ENCODE data around the gene SCGB3A2.
A peak's percentile ranks its signal among the peaks of the same experiment; 100 is the strongest.

SCGB3A2 gene, protein sequence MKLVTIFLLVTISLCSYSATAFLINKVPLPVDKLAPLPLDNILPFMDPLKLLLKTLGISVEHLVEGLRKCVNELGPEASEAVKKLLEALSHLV

GRCh38 chr5:147878066-147878759 lies at the start of gene SCGB3A2:
Gene SCGB3A2, plus strand, starts transcription at chr5:147878711. Its CDS starts 93 bp downstream, at chr5:147878804.
- DNase-seq (ENCODE audit: low read depth), result no peak

GRCh38 chr5:147830035-147830434 lies 48.5 kb upstream of the SCGB3A2 start:
- DNase-seq (ENCODE audit: low read depth), result no peak

- DNase-seq (ENCODE audit: low read depth), result no peak
Observed at GRCh38 chr5:147831465-147831864, 47.0 kb upstream of the SCGB3A2 start, which contains the start of gene SPINK1. Gene SPINK1, minus strand, starts transcription at chr5:147831671. Its CDS starts 94 bp downstream, at chr5:147831577.

DNA sequence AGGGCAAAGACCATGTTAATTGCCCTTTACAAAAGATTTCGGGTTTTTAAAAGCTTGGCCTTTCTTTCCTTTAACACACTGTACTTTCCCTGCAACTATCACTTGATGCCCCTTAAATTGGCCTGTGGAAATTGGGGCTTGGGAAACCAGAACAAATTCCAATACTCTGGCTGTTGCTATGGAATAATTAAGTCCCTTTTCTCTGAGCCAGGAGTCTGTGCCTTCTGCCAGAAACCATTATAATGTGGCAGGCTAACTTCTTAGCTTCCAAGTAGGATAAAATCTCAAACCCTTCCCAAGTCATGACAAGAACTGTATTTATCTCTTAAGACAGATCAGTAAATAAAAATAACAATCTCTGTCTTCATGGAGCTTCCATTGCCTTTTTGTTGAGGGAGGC lies 46.0 kb upstream of the SCGB3A2 start:
- DNase-seq (ENCODE audit: low read depth), result no peak

- no peak for DNase-seq (ENCODE audit: low read depth)
Observed at GRCh38 chr5:147835386-147835798, 43.1 kb upstream of the SCGB3A2 start.

DNA sequence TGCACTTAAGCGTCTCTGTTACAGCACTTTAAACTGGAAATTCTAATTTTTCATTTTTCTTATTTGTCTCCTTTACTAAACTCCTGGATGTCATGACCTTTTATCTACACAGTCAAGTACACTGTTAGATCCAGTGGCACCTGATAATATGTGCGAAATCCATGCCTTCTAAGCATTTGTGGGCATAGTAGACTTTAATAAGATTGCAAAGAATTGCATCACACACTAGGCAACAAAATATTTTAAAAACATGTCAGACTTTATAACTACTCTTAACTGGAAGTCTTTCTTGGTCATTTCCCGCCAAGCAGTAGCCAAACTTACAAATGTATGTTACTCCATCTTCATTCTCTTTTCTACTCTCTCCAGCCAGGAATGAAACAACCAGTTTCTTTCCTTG lies 42.1 kb upstream of the SCGB3A2 start:
- no peak for DNase-seq (ENCODE audit: low read depth)

DNA sequence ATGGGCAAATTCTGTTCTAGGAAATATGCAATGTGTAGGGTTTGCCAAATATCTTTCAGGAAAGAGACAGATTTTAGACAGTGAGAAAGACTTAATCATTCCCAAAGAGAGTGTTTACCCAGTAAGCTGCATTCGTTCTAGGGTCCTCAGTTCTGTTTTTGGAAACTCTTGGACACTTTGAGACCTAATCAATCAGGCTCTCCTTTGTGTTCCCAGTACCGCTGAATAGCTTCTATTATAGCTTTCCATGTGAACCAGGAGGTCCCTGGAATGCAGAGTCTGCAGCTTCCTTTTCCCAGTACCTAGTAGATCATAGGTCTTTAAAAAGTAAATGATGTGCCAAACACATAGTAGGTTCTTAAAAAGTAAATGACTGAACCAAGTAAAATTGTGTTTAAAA lies 35.6 kb upstream of the SCGB3A2 start:
- no peak for DNase-seq (ENCODE audit: low read depth)

- no peak for DNase-seq (ENCODE audit: low read depth)
Observed at GRCh38 chr5:147844846-147845245, 33.7 kb upstream of the SCGB3A2 start.

DNA sequence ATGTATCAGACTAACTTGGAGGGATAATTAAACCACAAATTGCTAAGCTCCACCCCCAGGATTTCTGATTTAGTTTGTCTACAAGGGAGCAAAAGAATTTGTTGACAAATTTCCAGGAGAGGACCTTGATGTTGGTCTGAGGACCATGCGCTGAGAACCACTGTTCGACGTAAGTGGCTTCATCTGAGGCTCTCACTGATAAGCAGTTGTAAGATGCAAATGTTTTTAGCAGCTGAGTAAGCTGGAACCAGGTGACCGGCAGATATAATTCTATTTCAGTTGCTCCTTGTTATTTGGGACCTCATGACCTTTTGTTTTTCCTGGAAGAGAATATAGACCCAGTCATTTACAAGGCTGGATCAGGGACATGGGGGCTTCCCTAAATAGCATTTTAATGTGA lies 32.9 kb upstream of the SCGB3A2 start:
- DNase-seq (ENCODE audit: low read depth), result no peak

- no peak for DNase-seq (ENCODE audit: low read depth)
Observed at GRCh38 chr5:147849226-147849625, 29.3 kb upstream of the SCGB3A2 start.

DNA sequence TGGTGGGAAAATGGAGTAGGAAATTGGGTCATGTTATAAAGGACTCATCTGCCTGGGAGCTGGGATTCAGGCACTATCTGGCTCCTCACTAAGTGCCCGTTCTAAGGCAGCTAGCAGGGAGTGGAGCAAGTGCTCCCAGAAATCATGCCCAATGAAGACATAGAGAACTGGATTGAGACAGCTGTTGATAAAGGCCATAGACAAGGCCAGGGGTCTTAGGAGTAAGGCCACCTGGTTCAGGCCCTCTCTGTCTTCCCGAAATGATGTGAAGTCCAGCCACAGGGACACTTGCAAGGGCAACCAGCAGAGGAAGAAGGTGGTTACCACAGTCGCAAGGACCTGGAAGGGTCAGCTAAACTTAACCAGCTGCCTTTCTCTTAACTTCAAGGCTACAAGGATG lies 26.9 kb upstream of the SCGB3A2 start:
- DNase-seq (ENCODE audit: low read depth), result no peak

GRCh38 chr5:147852365-147852764 lies 26.1 kb upstream of the SCGB3A2 start:
- DNase-seq (ENCODE audit: low read depth), result no peak

DNA sequence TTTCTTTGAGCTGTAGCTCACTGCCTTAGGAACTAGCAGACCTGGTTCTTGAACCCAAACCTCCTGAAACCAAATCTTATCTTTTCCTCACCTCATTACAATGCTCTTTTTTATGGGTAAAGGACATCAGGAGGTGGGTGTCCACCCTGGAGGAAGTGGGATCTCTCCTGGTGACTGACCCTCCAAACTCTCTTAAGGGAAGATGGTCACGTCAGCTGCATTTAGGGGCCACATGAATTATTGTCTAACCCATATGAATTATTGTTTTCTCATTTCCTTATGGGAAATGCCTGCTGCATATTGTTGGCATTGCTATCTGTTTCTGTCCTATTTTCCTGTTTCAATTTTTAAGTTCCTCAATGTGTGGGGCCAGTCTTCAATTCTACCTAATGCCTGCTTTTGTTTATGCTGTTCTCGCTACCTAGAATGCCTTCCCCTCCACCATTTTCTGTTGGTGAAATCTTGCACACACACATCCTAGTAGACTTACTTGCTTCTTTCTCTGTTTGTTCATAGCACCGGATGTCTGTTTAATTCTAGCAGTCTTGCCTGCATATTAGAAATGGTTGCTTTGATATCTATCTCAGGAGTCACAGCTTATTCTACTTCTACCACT lies 25.0 kb upstream of the SCGB3A2 start:
- no peak for DNase-seq (ENCODE audit: low read depth)

DNA sequence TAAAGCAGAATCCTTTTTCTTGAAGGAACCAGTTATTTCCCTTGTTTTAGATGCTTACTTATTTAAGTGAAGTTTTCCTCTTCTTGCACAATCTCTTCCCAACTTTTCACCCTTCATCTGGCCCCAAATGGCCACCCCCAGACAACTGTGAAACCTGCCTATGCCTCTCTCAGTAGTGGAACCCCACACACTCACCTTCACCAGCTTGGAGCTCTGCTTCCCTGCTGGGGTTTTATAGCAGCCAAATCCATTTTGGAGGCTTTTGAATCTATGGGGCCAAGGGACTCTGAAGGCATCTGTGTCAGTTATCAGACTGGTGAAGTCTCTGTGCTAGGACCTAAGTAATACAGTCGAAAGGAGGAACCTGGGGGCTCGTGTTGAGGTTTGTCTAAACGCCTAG lies 24.2 kb upstream of the SCGB3A2 start:
- DNase-seq (ENCODE audit: low read depth), result no peak

DNA sequence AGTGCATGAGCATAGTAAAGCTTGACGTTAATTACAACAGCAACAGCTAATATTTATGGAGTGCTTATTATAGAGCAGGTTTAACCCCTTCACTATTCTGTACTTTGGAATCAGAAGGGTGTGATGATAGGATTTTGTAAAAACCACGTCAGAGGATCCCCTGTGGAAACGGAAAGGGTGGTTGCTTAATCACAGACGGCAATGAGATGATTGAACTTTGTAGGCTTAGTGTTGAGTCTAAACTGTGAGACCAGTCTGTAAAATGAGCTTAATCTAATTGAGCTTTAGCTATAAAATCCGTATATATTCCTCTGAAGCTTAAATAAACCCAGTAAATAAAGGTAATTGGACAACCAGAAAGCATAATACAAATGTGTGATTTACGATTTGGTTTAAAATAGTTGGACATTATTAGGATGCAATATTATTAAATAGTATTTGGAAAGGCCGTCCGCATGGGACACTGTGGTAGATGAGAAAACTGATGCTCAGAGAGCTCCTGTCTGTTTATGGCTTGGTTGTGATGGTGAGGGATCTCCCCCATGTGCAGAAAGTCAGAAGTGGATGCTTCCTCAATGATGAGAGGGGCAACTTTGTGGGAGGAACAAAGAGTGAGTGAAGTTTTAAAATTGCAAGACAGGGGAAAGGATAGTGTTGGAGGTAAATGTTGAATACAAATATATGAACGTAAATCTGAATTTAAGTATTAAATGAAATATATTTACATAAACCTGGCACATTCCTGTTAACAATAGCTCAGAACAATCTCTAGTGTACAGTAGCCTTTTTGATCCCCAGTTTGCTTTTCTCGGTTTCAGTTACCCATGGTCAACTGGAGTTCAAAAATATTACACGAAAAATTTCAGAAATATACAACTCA lies 23.4 kb upstream of the SCGB3A2 start:
- no peak for DNase-seq (ENCODE audit: low read depth)

GRCh38 chr5:147855774-147856069 lies 22.8 kb upstream of the SCGB3A2 start:
- no peak for DNase-seq (ENCODE audit: low read depth)

GRCh38 chr5:147856801-147857200 lies 21.7 kb upstream of the SCGB3A2 start:
- DNase-seq (ENCODE audit: low read depth), result no peak

DNA sequence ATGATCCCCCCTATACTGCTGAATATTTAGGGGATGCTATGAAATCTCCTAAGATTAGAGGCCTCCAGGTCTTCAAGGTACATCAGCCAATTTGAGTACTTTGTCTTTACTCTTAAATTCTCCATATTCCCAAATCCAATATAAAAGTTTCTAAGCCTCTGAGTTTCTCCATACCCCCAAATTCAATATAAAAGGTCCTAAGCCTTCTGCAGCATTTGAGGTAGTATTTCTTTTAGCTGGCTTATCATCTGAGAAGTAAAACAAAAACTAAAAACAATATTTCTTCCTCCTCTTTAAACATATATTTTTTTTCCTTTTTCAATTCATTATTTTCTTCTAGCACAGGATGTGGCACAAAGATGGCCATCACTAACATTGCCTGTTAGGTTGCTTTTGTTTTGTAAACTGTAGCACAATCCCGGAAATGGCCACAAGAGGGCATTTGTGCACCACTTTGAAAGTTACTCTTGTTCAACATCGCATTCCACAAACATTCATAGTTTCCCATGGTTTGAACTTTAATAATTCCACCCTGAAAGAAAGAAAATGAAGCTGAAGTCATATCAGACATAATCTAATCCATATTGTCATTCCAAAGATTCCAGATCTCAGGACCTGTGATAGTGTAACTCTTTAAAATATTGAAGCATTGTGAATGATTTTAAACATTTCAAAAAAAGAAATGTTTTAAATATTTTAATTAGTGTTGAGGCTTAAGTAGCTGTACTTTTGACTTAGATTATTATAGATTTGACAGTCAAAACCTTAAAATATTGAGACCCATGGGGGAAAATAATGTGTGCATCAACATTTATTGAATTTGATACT lies 21.0 kb upstream of the SCGB3A2 start:
- peak; percentile 1 for DNase-seq (ENCODE audit: low read depth)

DNA sequence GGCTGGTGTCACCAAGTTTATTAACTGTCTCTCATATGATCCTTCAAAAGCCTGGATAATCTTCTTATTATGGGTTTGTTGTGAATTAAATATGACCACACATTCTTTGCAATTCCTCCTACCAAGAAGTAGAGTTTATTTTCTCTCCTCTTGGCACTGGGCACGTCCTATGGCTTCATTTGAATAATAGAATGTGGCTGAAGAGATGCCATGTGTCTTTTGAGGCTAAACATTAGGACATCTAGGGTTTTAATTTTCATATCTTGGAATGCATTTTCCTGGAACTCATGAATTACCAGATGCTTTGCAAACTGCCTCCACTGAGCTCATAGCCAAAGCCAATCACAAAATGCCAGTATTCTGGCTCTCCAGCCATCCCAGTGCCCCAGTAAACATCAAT lies 19.9 kb upstream of the SCGB3A2 start:
- DNase-seq (ENCODE audit: low read depth), result no peak

DNA sequence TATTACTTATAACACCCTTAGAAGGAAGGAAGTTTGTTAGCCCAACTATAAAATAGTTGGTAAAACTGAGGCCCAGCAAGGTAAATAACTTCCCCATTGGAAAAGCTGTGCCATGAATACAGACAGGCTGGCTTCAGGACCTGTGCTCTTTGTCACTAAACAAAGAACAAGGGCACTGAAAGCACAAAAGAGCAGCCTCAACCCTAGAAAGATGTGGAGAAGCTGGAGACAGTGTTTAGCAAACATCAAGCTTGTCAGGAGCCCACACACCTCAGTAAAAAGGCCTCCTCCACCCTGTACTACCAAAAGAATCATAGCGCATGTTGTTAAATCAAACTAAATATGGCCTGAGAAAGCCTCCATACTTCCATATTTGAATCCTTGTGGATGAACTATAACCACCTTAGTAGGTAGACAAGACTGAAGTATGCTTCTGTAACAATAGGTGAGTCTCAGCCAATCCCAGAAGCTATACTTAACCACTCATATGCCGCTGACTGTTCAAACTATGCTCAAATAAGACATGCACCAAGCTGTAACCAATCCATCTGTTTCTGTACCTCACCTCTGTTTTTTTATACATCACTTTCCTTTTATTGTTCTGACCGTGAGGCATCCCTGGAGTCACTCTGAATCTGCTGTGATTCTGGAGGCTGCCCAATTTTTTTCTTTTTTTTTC lies 18.4 kb upstream of the SCGB3A2 start:
- DNase-seq (ENCODE audit: low read depth), result no peak

DNA sequence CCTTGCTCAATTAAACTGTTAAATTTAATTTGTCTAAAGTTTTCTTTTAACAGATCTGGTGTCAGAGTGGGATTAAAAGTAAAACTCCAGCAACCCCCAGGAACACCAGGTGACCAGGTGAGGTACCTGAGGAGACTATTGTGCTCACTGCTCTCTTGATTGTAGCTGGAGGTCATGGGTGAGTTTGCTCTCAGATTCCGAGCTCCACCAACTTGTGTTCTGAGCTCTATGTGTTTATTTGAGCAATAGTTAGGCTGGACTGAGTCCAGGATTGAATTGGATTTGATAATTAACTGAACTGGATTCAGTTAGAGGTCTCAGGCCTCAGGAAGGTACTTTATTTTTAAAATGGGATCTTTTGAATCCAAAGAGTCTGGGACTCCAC lies 17.9 kb upstream of the SCGB3A2 start:
- DNase-seq (ENCODE audit: low read depth), result no peak

All from stimulated activated CD4-positive, alpha-beta T cell treated with anti-CD3 and anti-CD28 coated beads, Interleukin-2, amount 100 ng/mL, for 4 hours (primary cell).